ENCODE results near the gene SUSD2. TPM values are rescaled to one million over a fixed set of nuclear protein-coding genes. Genes with fewer than 3 reads are reported as not detected.
"Not testable (repeated sequence)": the region's sequence is repeated elsewhere in the genome, so short reads cannot be mapped to it uniquely, and the experiment has no call there.

SUSD2 gene
- total RNA-seq, 1 experiment from 2014 or later = 0.05 TPM

DNA sequence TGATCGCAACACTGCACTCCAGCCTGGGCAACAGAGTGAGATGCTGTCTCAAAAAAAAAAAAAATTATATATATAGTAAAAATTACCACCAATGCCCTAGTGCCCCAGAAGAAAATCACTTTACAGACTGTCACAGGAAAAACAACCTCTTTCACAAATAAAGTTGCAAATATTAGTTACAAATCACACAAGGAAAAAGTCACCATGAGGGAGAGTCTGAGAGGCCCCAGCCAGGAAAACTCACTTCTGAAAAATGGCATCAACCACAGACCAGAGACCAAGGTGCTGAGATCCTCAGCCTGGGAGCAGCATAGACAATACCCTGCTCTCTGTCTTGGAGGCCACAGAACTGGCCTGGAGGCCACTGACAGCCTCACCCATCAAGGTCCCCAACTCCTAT is 43.2 kb downstream of the SUSD2 start:
- in situ Hi-C loops (cut with HindIII; ENCODE audit: low pct_unique_long_range_greater_than_20kb, low sequenced_read_pairs) = no loop called here
- no peak for DNase-seq (ENCODE audit: low read depth, low spot score)

DNA sequence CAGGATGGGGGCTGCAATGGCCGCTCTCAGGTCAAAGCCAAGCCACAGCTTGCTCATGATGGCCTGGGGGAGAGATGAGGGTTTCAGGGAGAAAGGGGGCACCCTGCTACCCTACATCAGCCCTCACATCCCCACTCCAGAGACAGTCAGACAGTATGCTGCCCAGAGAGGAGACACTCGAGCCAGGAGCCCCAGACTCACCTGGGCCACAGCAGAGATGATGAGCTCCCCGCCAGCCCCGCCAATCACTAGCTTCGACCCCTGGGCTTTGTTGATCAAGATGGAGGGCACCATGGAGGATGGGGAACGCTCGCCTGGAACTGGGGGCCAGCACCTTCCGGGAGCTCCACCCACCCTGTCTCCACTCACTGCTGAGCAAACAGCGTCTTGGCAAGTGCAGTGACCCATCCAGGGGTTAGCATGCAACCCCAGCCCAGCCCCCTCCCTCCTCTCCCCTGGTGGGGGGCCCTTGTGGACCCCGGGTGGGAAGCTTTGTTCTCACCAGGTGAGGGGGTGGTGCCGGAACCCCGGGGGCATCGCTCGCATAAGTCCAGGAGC is 43.8 kb downstream of the SUSD2 start:
- DNase-seq (ENCODE audit: low read depth, low spot score) = no peak
- in situ Hi-C loops (cut with HindIII; ENCODE audit: low pct_unique_long_range_greater_than_20kb, low sequenced_read_pairs) = no loop called here

DNA sequence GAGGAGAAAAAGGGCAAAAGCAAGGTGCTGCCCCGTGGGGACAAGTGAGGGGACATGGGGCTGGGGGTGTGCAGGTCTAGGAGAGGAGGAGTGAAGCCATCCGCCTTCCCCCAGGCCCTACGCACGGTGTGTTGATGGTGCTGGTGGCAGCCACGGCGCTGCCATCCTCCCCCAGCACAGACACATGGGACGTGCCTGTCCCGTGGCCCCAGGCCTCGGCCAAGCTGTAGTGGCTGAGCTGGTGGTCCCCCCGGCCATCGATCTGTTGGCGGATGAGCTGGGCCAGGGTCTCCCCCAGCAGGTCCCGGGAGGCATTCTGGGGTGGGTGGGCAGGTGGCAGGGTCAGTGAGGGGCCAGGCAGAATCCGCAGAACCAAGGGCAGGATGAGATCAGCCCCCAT is 44.7 kb downstream of the SUSD2 start:
- no peak for DNase-seq (ENCODE audit: low read depth, low spot score)
- in situ Hi-C loops (cut with HindIII; ENCODE audit: low pct_unique_long_range_greater_than_20kb, low sequenced_read_pairs) = no loop called here

DNA sequence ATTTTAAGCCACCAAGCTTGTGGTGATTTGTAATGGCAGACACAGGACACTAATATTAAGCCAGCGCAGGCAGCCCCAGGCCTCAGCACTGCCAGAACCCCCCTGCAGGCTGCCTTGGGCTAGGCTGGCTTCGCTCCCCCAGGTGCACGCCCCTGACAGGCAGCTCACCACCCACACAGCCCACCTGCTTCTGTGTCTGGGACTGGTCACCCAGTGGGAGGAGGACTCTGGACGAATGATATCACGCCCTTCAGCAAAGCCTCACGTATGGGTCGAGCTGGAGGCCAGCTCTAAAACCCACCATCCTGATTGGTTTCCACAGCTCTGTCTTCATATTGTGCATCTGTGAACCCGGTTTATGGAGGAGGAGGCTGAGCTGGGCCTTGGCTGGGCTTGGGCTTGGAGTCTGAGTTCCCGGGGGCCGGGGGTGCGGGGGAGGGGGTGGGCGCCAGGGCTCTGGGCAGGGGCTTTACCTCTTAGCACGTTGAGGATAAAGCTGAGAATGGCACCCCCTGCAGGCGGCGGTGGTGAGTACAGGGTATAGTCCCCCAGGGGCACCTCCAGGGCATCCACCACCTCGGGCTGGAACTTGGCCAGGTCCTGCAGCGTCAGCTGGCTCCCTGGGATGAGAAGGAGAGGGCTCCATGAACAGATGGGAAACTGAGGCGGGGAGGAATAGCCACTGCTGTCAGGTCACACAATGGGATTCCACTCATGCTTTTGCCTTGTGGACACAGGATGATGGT is 49.8 kb downstream of the SUSD2 start:
- DNase-seq (ENCODE audit: low read depth, low spot score) = peak; percentile 36
- in situ Hi-C loops (cut with HindIII; ENCODE audit: low pct_unique_long_range_greater_than_20kb, low sequenced_read_pairs) = no loop called here

DNA sequence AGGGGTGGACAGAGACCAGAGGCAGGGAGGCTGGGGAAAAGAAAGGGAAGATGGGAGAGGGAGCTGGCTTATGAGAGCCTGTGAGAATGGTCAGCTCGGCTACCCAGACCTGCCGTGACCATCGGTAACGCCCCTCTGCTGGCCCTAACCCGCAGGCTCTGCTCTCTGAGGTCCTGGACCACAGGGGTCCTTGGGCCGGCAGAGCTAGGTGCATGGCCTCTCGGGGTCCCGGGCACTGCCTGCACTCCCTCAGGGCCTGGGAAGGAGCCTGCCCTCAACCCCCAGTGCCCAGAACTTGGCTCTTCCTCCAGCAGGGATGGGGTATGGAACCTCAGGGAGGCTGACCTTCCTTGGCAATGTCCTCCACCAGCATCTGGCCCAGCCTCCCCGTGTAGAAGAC is 50.4 kb downstream of the SUSD2 start:
- in situ Hi-C loops (cut with HindIII; ENCODE audit: low pct_unique_long_range_greater_than_20kb, low sequenced_read_pairs) = no loop called here
- no peak for DNase-seq (ENCODE audit: low read depth, low spot score)

DNA sequence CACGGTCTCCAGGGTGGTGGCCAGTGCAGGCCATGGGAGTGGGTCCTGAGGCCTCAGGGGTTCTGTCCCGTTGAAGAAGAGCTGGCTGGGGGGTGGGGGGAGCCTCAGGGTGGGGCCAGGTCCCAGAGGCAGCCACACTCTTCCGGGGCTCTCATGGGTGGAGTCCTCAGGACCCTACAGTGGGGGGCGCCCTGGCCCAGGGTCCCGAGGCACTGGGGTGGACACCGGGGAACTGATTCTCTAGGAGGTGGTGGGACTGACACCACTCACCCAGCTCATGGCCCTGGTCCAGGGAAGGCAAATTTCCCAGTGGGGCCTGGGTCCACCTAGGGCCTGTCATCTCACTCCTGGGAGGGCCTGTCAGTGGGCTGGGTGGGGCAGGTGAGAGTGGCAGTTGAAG is 50.8 kb downstream of the SUSD2 start:
- in situ Hi-C loops (cut with HindIII; ENCODE audit: low pct_unique_long_range_greater_than_20kb, low sequenced_read_pairs) = no loop called here
- no peak for DNase-seq (ENCODE audit: low read depth, low spot score)

DNA sequence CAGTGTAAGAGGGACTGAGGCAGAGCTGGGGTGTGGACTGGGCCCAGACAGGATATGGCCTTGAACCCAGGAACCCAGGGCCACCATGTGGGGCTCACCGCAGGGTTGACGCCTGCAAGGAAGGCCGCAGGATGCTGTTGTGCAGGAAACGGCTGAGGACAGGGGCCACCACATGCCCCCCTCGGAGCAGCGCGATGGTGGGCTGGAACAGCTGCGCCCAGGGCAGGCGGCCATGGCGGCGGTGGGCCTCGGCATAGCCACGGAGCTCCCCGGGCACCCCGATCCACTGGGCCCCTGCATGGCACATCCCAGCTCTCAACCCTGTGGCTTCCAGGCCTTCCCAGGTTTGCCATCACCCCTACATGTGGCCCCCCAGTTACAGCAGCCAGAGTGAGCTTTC is 51.4 kb downstream of the SUSD2 start:
- DNase-seq (ENCODE audit: low read depth, low spot score) = no peak
- in situ Hi-C loops (cut with HindIII; ENCODE audit: low pct_unique_long_range_greater_than_20kb, low sequenced_read_pairs) = no loop called here

DNA sequence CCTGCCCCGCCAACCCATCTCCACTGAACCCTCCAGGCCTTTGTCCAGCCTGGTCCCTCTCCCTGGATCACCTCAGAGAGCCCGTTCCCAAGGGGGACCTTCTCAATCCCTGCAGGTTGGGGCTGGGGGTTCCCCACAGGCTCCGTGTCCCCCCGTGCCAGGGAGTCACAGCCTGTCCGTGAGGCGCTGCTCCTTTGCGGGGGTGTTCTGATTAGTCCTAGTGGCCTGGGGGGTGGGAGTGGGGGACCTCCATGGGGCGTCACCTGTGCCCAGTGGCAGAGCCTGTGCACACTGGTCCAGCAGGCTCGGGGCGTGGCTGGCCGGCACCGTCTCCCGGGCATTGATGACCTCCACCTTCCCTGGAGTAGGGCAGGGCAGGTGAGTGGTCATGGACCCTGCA is 51.9 kb downstream of the SUSD2 start:
- DNase-seq (ENCODE audit: low read depth, low spot score) = no peak
- in situ Hi-C loops (cut with HindIII; ENCODE audit: low pct_unique_long_range_greater_than_20kb, low sequenced_read_pairs) = no loop called here

DNA sequence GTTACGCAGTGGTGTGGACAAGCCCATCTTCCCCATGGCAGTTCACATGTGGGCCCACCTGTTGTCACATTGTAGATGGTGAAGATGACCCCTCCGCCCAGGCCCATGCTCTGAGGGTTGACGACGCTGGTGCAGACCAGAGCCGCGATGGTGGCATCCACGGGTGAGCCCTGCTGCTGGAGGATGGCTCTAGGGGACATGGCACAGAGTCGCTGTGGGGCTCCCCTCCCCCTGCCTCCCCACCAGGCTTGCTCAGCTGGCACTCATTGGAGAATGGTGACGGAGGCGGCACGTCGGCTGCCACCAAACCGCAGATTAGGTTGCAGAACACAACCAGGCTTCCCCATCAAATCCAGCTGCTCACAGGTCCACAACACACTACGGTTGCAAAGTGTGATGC is 52.5 kb downstream of the SUSD2 start:
- DNase-seq (ENCODE audit: low read depth, low spot score) = no peak
- in situ Hi-C loops (cut with HindIII; ENCODE audit: low pct_unique_long_range_greater_than_20kb, low sequenced_read_pairs) = no loop called here

DNA sequence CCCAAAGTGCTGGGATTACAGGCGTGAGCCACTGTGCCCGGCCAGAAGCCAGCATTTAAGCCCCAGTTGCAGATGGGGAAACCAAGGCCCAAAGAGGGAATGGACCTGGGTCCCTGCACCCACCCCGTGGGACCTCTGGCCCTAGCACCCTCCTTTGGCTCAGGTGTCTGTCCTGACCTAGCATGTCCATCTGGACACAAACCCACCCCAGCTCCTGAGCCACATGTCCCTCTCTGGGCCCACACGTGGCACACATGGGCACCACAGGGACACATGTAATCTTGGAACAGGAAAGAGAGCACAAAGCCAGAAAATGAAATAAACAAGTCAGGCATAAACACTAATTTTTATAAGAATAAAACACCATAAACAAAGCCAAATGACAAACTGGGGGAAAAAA is 54.0 kb downstream of the SUSD2 start:
- in situ Hi-C loops (cut with HindIII; ENCODE audit: low pct_unique_long_range_greater_than_20kb, low sequenced_read_pairs) = no loop called here

DNA sequence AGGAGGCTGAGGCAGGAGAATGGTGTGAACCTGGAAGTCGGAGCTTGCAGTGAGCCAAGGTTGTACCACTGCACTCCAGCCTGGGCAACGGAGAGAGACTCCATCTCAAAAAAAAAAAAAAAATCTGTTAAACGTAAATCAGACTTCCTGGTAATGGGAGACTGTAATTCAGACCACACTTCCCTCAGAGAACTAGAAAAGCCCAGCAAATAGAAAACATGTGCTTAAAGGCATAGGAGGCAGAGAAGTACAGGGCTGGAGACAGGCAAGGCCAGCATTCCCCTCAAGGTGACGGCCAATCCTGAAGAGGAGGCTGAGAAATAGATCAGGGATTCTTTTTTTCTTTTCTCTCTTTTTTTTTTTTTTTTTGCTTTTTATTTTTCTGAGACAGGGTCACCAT is 55.4 kb downstream of the SUSD2 start:
- no peak for DNase-seq (ENCODE audit: low read depth, low spot score)
- in situ Hi-C loops (cut with HindIII; ENCODE audit: low pct_unique_long_range_greater_than_20kb, low sequenced_read_pairs) = no loop called here

More for the DNA sequence above, 54.0 kb downstream of the SUSD2 start:
- no peak for DNase-seq (ENCODE audit: low read depth, low spot score)

DNA sequence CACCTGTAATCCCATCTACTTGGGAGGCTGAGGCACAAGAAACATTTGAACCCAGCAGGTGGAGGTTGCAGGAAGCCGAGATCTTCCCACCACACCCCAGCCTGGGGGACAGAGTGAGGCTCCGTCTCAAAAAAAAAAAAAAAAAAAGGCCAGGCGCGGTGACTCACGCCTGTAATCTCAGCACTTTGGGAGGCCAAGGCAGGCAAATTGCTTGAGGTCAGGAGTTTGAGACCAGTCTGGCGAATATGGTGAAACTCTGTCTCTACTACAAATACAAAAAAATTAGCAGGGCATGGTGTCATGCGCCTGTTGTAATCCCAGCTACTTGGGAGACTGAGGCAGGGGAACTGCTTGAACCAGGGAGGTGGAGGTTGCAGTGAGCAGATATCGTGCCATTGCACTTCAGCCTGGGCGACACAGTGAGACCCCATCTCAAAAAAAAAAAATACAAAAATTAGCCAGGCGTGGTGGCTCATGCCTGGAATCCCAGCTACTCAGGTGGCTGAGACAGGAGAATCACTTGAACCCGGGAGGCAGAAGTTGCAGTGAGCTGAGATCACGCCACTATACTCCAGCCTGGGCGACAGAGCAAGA is 56.9 kb downstream of the SUSD2 start:
- in situ Hi-C loops (cut with HindIII; ENCODE audit: low pct_unique_long_range_greater_than_20kb, low sequenced_read_pairs); DNase-seq (ENCODE audit: low read depth, low spot score): not testable (repeated sequence)

Other genes starting within 250 kb of the SUSD2 start
- 1.2 TPM in 2 replicates for gene GSTT2B, start 220.3 kb upstream of the SUSD2 start, total RNA-seq (2014; rRNA removed; shearing (Covaris generic))
- 1.6 and 1.8 TPM in 2 replicates for gene DDTL, start 214.6 kb upstream of the SUSD2 start, total RNA-seq (2014; rRNA removed; shearing (Covaris generic))
- 397 and 481 TPM in 2 replicates for gene DDT, start 207.0 kb upstream of the SUSD2 start, total RNA-seq (2014; rRNA removed; shearing (Covaris generic))
- gene GSTT2, start 201.4 kb upstream of the SUSD2 start, total RNA-seq (2014; rRNA removed; shearing (Covaris generic)) = not detected in 2 replicates
- not detected in 2 replicates for gene GSTT4, start 176.0 kb upstream of the SUSD2 start, total RNA-seq (2014; rRNA removed; shearing (Covaris generic))
- gene CABIN1, start 170.2 kb upstream of the SUSD2 start, total RNA-seq (2014; rRNA removed; shearing (Covaris generic)) = 28.4 and 29.1 TPM in 2 replicates
- gene GGT5, start 63.6 kb downstream of the SUSD2 start, total RNA-seq (2014; rRNA removed; shearing (Covaris generic)) = 0.13 TPM in 1 of 2 replicates, not detected in the other
- 37.8 and 38.0 TPM in 2 replicates for gene SPECC1L, start 89.3 kb downstream of the SUSD2 start, total RNA-seq (2014; rRNA removed; shearing (Covaris generic))
- 1.2 and 2.5 TPM in 2 replicates for gene ADORA2A, start 246.1 kb downstream of the SUSD2 start, total RNA-seq (2014; rRNA removed; shearing (Covaris generic))

Measured in SK-MEL-5 (cell line).